ENCODE measurements around the gene PI4KB. TPM values are rescaled to one million over a fixed set of nuclear protein-coding genes. Genes with fewer than 3 reads are reported as not detected.

PI4KB gene
- total and polyA plus RNA-seq, 2 of the 13 experiments (the other 11 are each of a cell fraction or from before 2014, with no cell fraction given): 19.5 to 29.3 TPM

GRCh38 chr1:151327223-151327902 is at the start of gene PI4KB (continued):
- TF ChIP-seq LCORL (IDR thresholded peaks at IDR 0.05) (no peak), LCORL (CRISPR knock-in tag; IDR thresholded peaks at IDR 0.05) (0 out of 2 replicates have a peak, but pooled peaks have one; percentile 14), NR2F1 (CRISPR knock-in tag; IDR thresholded peaks at IDR 0.05) (no peak), ZNF234 (CRISPR knock-in tag; conservative IDR thresholded peaks at IDR 0.05) (no peak), ZNF224 (CRISPR knock-in tag; IDR thresholded peaks at IDR 0.05) (0 out of 2 replicates have a peak, but pooled peaks have one; percentile 57), ZNF691 (CRISPR knock-in tag; IDR thresholded peaks at IDR 0.05; ENCODE audit: borderline replicate concordance, low read depth) (no peak), ZNF773 (CRISPR knock-in tag; IDR thresholded peaks at IDR 0.05; ENCODE audit: borderline replicate concordance) (no peak), ZNF138 (CRISPR knock-in tag; IDR thresholded peaks at IDR 0.05; ENCODE audit: low read depth) (0 out of 2 replicates have a peak, but pooled peaks have one; percentile 62), ZNF775 (CRISPR knock-in tag; IDR thresholded peaks at IDR 0.05; ENCODE audit: borderline replicate concordance) (0 out of 2 replicates have a peak, but pooled peaks have one; percentile 24), HNRNPLL (IDR thresholded peaks at IDR 0.05; ENCODE audit: low read depth, low read length, poor library complexity, severe bottlenecking) (peak; percentile 51), ARNTL (CRISPR knock-in tag; IDR thresholded peaks at IDR 0.05) (0 out of 2 replicates have a peak, but pooled peaks have one; percentile 2), ZNF850 (CRISPR knock-in tag; conservative IDR thresholded peaks at IDR 0.05) (no peak), USF2 (IDR thresholded peaks at IDR 0.05; ENCODE audit: low read depth, low read length) (no peak), USF2 (CRISPR knock-in tag; IDR thresholded peaks at IDR 0.05; ENCODE audit: borderline replicate concordance) (no peak), MYPOP (CRISPR knock-in tag; IDR thresholded peaks at IDR 0.05) (peak; percentile 74; the same call in 1 of the 2 replicates), HNF1B (CRISPR knock-in tag; IDR thresholded peaks at IDR 0.05) (peak; percentile 9; the same call in 1 of the 2 replicates), MTA1 (CRISPR knock-in tag; IDR thresholded peaks at IDR 0.05; ENCODE audit: borderline replicate concordance) (no peak), ZFP36L1 (CRISPR knock-in tag; IDR thresholded peaks at IDR 0.05) (no peak), MAX (IDR thresholded peaks at IDR 0.05) (0 out of 2 replicates have a peak, but pooled peaks have one; percentile 17), SRSF9 (IDR thresholded peaks at IDR 0.05; ENCODE audit: borderline replicate concordance, insufficient read depth, low read depth, low read length, poor library complexity, severe bottlenecking) (no peak), ZNF207 (IDR thresholded peaks at IDR 0.05; ENCODE audit: borderline replicate concordance) (no peak), YY1 (IDR thresholded peaks at IDR 0.05; ENCODE audit: insufficient read depth, insufficient replicate concordance, low read depth, low read length) (peak; percentile 66), ZNF703 (CRISPR knock-in tag; IDR thresholded peaks at IDR 0.05; ENCODE audit: borderline replicate concordance) (no peak)

All from HepG2 (cell line).